GM18507 (cell line): ENCODE data around the gene NSD1.
"Not testable (repeated sequence)": the region's sequence is repeated elsewhere in the genome, so short reads cannot be mapped to it uniquely, and the experiment has no call there.

Experiments
- DNase-seq: peaks from one replicate; pipeline ENCODE4 v3.0.0; 2011; ENCODE audit warnings: low read depth; ENCODE audit not compliant: insufficient read length; ENCODE audit errors: extremely low spot score
- FAIRE-seq: peaks from 2 replicates; lab custom pipeline; 2011; peaks lifted over from hg19 to GRCh38; lab: Jason Lieb, UNC

Gene NSD1

DNA sequence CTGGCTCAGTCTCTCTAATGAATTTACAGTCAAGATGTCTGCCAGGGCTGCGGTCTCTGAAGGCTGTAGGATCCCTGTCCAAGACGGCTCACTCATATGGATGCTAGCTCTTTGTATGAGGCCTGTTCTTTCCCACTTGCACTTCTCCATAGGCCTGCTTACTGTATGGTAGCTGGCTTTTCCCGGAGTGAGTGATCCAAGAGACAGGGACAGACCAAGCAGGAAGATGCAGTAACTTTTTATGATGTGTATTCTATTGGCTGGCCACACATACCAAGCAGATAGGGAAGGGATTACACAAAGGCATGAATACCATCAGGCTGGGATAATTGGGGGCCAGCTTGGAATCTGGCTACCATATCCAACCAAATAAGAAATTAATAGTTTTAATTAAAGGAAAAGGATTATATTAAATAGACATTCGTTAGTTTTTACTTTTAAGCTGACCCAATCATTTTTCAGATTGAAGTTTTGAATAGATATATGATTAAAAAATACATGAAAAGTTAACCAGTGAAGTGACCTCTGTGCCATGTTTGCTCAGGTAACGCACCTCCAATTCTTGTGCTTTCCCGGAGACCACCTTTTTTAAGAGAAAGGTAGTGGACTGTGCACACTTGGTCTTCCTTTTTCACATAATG is 20.6 kb downstream of the NSD1 start:
- DNase-seq = no peak
- no peak for FAIRE-seq

DNA sequence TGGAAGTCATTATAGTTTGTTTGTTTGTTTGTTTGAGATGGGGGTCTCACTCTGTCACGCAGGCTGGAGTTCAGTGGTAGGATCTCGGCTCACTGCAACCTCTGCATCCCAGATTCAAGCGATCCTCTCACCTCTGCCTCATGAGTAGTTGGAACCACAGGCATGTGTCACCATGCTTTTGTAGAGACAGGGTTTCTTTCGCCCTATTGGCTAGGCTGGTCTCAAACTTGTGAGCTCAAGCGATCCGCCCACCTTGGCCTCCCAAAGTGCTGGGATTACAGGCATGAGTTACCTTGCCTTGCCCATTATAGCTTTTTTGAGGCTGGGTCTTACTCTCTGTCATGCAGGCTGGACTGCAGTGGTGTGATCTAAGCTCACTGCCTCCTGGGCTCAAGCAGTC is 28.8 kb downstream of the NSD1 start:
- no peak for DNase-seq
- FAIRE-seq = no peak

DNA sequence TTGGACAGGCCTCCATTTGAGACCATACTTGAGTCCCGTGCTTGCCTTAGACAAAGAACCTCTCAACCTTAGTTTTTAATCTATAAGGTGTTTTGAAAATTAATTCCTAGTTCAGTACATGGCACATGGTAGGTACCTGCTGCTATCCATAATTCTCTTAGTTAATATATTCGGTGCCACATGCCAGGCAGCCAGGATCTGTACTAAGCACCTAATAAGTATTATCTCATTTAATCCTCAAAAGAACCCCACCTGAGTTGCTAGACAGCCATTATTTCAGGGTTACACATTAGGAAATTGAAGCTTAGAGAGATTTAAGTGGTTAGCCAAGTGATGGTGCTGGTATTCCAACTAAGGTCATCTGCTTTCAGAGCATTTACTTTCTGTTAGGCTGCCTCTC is 29.9 kb downstream of the NSD1 start:
- FAIRE-seq = no peak
- DNase-seq = no peak

DNA sequence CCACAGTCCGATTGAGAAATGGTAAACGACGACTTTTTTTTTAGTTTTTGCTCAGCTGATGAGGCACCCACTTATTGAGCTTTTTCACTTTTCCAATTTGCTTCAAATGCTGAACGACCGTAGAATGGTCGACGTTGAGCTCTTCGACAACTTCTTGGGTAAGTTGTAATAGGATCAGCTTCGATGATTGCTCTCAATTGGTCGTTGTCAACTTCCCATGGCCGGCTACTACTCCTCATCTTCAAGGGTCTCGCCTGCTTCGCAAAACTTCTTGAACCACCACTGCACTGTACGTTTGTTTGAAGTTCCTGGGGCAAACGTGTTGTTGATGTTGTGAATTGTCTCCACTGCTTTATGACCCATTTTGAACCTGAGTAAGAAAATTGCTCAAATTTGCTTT is 35.7 kb downstream of the NSD1 start:
- no peak for FAIRE-seq
- no peak for DNase-seq

DNA sequence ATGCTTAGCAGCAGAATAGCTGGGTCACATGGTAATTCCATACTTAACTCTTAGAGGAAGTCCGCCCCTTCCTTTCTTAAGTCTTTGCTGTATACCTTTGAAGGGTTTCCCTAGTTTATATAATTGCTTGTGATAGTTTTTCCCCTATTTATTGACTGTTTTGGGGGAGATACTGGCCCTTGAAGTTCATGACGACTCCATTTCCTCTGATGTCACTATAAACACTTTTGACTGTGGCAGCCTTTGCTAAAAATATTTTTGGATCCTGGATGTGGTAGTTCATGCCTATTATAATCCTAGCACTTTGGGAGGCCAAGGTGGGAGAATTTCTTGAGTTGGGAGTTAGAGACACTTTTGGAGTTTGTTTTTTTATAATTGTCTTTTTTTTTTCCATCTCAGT is 38.4 kb downstream of the NSD1 start:
- FAIRE-seq = no peak
- no peak for DNase-seq

DNA sequence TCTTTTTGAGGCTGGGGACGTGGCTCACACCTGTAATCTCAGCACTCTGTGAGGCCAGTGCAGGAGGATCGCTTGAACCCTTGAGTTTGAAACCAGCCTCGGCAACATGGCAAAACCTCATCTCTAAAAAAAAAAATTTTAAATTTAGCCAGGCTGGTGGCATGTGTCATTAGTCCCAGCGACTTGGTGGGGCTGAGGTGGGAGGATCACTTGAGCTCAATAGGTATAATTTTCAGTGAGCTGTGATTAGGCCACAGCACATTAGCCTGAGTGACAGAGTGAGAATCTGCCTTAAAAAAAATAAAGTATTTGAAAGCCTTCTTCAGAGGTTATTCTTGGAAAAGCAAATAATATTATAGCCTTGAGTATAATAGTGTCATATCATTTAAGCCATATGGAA is 41.8 kb downstream of the NSD1 start:
- FAIRE-seq = no peak
- no peak for DNase-seq

DNA sequence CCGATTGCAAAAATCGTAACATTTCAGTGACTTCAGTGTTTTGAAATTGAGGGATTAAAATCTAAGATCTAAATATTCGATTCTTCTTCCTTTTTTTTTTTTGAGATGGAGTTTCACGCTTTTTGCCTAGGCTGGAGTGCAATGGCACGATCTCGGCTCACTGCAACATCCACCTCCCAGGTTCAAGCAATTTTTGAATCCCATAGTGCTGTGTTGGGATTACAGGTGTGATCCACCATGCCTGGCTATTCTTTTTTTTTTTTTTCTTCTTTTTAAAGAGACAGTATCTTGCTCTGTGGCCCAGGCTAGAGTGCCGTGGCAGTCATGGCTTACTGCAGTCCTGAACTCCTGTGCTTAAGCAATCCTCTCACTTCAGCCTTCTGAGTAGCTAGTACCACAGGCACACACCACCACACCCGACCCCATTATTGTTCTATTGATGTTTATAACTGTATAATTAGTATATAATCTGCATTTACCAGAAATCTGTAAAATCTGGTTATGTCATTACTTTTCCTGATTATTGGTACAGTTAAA is 42.7 kb downstream of the NSD1 start:
- DNase-seq (no peak), FAIRE-seq (no peak)

DNA sequence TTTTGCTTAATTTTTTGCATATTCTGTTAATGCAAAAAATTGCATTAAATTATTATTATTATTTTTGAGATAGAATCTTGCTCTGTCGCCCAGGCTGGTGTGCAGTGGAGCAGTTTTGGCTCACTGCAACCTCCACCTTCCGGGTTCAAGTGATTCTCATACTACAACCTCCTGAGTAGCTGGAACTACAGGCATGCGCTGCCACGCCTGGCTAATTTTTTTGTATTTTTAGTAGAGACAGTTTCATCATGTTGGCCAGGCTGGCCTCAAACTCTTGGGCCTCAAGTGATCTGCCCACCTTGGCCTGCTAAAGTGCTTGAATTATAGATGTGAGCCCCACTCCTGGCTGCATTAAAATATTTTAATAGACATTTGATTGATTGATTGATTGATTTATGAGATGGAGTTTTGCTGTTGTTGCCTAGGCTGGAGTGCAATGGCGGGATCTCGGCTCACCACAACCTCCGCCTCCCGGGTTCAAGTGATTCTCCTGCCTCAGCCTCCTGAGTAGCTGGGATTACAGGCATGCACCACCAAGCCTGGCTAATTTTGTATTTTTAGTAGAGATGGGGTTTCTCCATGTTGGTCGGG is 44.4 kb downstream of the NSD1 start:
- peak; percentile 67 for FAIRE-seq

DNA sequence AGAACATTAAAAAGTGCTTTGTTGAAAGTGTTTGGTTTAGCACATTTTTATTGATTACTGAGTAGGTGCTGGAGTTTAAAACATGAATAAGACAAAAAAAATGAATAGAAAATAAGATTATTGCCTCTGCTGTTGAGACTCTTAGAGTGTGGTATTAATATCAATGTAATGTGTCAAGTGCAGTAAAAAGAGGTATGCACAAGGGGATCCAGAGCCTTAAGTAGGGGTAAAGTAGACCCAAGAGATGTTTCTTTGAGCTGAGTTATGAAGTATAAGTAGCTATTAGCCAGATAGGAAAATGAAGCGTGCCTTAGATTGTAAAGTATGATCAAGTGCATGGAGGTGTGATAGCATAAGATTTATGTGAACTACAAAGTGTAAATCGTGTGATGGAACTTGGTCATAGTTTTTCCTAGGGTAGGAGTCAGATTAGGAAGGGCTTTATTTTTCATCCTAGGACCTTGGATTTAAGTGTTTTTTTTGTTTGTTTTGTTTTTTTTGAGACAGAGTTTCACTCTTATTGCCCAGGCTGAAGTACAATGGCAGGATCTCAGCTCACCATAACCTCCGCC is 45.2 kb downstream of the NSD1 start:
- FAIRE-seq (no peak), DNase-seq (no peak)

More for the DNA sequence above, 44.4 kb downstream of the NSD1 start:
- DNase-seq = not testable (repeated sequence)

DNA sequence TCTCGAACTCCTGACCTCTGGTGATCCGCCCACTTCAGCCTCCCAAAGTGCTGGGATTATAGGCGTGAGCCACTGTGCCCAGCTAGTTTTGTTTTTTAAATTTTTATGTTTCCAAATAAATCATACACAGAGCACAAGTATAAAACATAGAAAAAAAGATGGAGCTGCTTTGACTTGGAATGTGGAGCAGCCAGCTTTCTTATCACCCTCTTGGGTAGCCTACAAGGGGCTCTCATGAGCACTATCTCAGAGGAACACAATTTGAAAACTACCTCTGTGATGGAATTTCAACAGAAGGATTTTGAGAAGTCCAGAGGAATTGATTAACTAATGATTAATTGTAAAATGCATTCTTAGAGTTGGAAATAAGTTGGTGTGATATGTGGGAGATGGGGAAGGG is 45.9 kb downstream of the NSD1 start:
- no peak for DNase-seq
- FAIRE-seq = no peak

DNA sequence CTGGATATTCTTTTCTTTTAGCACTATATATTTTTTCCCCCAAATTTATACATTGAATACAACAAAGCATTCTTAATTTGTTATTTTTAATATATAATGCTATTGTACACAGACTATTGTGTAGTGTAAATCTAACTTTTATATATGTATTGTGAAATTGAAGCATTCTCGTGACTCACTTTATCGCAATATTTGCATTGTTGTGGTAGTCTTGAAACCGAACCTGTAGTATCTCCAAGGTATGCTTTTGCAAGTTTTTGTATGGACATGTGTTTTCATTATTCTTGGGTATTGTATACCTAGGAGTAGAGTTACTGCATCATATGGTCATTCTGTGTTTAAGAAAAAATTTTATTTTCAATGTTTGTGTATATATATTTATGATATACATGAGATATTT is 49.6 kb downstream of the NSD1 start:
- DNase-seq (no peak), FAIRE-seq (no peak)

DNA sequence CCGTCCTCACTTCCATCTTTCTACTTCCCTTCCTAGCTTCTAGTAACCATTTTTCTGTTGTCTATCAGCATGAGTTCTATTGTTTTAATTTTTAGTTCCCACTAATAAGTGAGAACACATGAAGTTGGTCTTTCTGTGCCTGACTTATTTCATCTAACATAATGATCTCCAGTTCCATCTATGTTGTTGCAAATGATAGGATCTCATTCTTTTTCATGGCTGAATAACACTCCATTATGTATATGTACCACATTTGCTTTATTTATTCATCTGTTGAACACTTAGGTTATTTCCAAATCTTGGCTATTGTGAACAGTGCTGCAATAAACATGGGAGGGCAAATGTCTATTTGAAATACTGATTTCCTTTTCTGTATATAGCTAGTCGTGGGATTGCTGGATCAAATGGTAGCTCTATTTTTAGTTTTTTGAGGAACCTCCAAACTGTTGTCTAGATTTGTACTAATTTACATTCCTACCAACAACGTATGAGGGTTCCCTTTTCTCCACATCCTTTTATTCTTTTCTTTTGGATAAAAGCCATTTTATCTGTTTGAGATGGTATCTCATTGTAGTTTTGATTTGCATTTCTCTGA is 50.3 kb downstream of the NSD1 start:
- DNase-seq = no peak
- FAIRE-seq = no peak

DNA sequence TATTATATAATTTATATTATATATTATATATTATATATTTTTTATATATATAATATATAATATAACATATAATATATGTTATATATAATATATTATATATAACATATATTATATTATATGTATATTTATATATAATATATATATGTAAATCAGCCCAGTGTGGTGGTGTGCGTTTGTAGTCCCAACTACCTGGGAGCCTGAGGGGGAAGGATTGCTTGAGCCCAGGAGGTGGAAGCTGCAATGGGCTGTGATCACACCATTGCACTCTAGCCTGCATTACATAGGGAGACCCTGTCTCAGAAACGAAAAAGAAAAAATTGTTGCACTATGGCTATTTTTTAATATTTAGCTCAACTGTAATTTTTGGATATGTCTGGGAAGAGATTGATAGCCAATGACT is 52.4 kb downstream of the NSD1 start:
- DNase-seq = no peak
- FAIRE-seq = no peak

DNA sequence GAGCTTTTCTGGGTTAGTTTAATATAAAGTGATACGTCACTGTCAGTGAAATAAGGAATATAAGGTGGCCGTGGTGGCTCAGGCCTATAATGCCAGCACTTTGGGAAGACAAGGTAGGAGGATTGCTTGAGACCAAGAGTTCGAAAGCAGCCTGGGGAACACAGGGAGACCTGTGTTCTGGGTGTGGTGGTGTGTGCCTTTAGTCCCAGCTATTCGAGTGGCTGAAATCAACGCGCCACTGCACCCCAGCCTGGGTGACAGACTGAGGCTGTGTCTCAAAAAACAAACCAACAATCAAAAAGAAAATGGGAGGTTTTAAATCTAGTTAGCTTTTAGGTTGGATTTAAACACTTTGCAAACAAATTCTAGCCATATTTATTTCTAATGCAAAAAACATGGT is 53.1 kb downstream of the NSD1 start:
- FAIRE-seq (no peak), DNase-seq (no peak)

DNA sequence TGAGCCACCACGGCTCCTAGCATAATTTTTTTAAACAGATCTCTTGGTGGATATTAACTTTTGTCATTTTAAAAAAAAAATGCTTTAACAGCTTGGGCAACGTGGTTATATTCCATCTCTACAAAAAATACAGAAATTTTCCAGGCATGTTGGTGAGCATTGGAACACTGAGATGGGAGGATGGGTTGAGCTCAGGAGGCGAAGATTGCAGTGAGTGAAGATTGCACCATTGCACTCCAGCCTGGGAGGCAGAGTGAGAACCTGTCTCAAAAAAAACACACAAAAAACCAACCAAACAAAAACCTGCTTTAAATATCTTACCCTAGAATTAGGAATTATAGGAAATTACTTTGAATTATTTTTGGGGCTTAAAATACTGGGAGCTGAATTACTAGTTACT is 55.2 kb downstream of the NSD1 start:
- FAIRE-seq = no peak

DNA sequence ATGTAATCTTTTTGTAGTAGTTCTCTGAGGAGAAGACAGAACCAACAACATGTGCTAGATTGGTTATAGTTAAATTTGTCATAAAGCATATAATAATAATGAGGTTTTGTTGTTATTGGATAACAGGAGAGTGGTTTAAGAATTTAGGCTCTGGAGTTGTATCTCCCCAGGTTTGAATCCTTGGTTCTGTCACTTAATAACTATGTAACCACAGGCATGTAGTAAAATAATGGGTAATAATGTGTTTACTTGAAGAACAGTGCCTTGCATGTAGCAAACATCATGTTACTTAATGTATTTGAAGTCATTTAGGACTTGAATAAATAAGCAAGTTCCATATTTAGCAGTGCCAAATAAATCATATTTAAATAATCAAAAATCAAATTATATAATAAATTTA is 55.8 kb downstream of the NSD1 start:
- no peak for FAIRE-seq

More for the DNA sequence above, 55.2 kb downstream of the NSD1 start:
- no peak for DNase-seq

DNA sequence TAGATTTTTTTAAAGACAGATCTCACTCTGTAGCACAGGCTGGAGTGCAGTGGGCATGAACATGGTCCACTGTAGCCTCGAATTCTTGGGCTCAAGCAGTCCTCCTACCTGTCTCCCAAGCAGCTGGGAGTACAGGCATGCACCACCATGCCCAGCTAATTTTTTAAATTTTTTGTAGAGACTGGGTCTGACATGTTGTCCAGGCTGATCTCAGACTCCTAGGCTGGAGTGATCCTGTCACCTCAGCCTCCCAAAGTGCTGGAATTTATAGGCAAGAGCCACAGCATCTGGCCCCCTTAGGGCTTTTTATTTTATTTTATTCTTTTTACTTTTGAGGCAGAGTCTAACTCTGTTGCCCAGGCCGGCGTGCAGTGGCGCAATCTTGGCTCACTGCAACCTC is 56.4 kb downstream of the NSD1 start:
- no peak for DNase-seq
- no peak for FAIRE-seq

More for the DNA sequence above, 55.8 kb downstream of the NSD1 start:
- no peak for DNase-seq

DNA sequence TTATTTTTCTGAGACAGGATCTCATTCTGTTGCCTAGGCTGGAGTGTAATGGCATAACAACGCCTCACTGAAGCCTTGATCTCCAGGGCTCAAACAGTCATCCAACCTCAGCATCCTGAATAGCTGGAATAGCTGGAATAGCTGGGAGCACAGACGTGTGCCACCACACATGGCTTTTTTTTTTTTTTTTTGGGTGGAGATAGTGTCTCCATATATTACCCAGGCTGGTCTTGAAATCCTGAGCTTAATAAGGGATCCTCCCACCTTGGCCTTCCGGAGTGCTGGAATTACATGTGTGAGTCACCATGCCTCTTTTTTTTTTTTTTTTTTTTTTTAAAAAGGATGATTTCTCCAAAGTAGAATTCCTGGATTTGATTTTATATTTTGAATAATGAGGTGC is 60.7 kb downstream of the NSD1 start:
- FAIRE-seq (no peak), DNase-seq (no peak)

DNA sequence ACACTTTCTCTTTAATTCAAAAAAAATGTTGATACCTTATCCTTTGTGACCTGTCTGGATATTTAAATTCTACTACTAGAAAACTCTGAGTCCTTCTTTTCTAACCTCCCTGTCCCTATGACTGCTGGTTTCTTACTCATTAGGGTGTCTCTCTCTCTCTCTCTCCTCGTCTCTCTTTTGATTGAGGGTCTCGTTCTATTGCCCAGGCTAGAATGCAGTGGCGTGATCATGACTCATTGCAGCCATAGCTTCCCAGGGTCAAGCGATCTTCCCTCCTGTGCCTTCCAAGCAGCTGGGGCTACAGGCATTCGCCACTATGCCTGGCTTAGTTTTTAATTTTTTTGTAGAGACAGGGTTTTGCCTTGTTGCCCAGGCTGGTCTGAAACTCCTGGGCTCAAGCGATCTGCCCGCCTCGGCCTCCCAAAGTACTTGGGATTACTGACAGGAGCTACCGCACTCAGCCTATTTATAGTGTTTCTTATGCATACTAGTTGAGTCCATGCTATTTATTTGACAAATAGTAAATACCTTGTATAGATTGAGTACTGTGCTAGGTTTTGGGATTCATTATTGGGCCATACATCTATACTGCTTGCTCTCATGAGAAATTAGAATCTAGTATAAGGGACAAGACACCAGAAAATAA is 61.9 kb downstream of the NSD1 start:
- no peak for DNase-seq
- FAIRE-seq = no peak

DNA sequence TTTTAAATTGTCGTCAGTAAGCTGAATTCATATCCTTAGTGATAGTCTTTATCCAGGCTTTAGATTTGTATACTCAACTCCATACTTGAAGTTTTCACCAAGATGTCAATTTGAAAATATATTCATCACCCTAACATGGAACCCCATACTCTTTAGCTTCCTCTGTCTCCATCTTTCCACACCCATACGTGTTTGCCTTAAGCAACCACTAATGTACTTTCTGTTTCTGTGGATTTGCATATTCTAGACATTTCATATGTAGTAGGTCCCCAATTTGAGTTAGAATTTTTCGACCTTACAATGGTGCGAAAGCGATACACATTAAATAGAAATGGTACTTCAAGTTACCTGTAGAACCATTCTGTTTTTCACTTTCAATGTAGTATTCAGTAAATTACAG is 65.2 kb downstream of the NSD1 start:
- no peak for DNase-seq
- FAIRE-seq = peak; percentile 33
